Spleen (tissue), 7 donors: Measurements from ENCODE around the gene SNX32.

ENCODE experiments used
- CTCF ChIP-seq, 11 experiments: fragments of 200-600 bp in 7 of 11; fragments of 450-650 bp in 4 of 11; sonication (generic) in 4 of 11; IDR thresholded peaks in 8 of 11; conservative IDR thresholded peaks in 3 of 11; 1 replicate in 7 of 11; 2 replicates in 4 of 11; pipeline versions ENCODE4 v1.4.0 to v1.8.0; 2016 to 2021; ENCODE audit warnings: antibody characterized with exemption in 11 of 11, inconsistent platforms in 4 of 11, mild to moderate bottlenecking in 1 of 11
- POLR2AphosphoS5 ChIP-seq, 3 donors: sonication (generic); formaldehyde crosslinking; IDR thresholded peaks; one replicate each; pipeline ENCODE4 v1.5.1; 2017; ENCODE audit warnings: antibody characterized with exemption in 3 of 3
- donor health status: DM: no; HTN: no; CAD: no; lungs with moderate emphysema.
- donor health status: DM: no; HTN: no; CAD: no.
- donor health status: DM: no; HTN: no; CAD: no.

DNA sequence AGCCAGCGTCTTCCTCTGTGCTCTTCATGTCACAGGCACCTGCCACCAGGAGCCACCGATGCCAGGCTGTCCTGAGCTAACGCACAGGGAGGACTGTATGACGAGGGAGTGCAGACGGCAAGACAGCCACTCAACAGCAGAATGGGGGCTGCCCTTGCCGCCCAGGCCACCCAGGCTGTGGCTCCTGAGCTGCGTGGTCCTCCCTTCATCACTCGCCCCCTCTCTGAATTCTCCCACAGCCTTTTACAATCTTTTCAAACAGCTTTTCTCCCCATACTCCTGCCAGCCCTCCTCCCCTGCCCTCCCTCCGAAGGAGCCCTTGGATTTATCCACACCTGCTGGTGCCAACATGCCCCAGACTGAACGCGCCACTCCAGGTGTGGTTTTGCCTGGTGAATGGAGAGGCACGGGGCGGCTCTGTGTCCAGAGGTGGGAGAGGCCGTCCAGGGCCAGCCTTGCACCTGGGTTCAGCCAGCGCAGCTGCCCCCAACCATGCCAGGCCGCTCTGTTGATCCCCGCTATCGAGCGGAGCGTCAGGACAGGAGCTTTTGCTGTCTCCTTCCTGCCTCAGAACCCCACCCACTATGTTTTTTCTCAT lies 24.9 kb upstream of the SNX32 start:
- TF ChIP-seq POLR2AphosphoS5 (IDR thresholded peaks at IDR 0.05) (no peak), CTCF (IDR thresholded peaks at IDR 0.05 in 8 of 11, conservative IDR thresholded peaks at IDR 0.05 in 3 of 11) (no peak)
